ENCODE data around the gene LYPD5. TPM values are rescaled to one million over a fixed set of nuclear protein-coding genes. Genes with fewer than 3 reads are reported as not detected.
A peak's percentile ranks its signal among the peaks of the same experiment; 100 is the strongest.

LYPD5 gene
- polyA plus RNA-seq, 3 donors = 0.19 to 0.39 (median 0.24) TPM

- peaks cover 3 to 11% of the 10 kb centered on the region in 2 donors for H3K36me3 Mint-ChIP-seq
- H3K4me3 Mint-ChIP-seq = no peak overlapping the region
- no peak overlapping the region for H3K27ac Mint-ChIP-seq
- no peaks in the 10 kb centered on the region for H3K27me3 Mint-ChIP-seq (ENCODE audit: low read depth in 3 of 3)
- no peak overlapping the region for H3K9ac ChIP-seq (ENCODE audit: insufficient read depth, low read length, poor library complexity, severe bottlenecking)
- H3K9me3 Mint-ChIP-seq = peaks cover 0 to 4% (median 0%) of the 10 kb centered on the region in 7 donors
- peaks cover 66% of the 10 kb centered on the region for H3K4me1 Mint-ChIP-seq
- TF ChIP-seq, protein P1, sequence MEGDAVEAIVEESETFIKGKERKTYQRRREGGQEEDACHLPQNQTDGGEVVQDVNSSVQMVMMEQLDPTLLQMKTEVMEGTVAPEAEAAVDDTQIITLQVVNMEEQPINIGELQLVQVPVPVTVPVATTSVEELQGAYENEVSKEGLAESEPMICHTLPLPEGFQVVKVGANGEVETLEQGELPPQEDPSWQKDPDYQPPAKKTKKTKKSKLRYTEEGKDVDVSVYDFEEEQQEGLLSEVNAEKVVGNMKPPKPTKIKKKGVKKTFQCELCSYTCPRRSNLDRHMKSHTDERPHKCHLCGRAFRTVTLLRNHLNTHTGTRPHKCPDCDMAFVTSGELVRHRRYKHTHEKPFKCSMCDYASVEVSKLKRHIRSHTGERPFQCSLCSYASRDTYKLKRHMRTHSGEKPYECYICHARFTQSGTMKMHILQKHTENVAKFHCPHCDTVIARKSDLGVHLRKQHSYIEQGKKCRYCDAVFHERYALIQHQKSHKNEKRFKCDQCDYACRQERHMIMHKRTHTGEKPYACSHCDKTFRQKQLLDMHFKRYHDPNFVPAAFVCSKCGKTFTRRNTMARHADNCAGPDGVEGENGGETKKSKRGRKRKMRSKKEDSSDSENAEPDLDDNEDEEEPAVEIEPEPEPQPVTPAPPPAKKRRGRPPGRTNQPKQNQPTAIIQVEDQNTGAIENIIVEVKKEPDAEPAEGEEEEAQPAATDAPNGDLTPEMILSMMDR (IDR thresholded peaks at IDR 0.05) = no peak
- H3K27me3 ChIP-seq (ENCODE audit: control insufficient read depth in 2 of 2, insufficient read depth in 2 of 2, low read length in 2 of 2) = no peaks in the 10 kb centered on the region
- no peak overlapping the region for H3K27ac ChIP-seq (ENCODE audit: low read depth in 1 of 2, low read length in 2 of 2)
- H3K4me2 ChIP-seq (replicated peaks; ENCODE audit: extremely low read depth, low read length, poor library complexity, severe bottlenecking) = no peak overlapping the region
- H3K4me3 ChIP-seq (replicated peaks in 1 of 3; ENCODE audit: low read depth in 2 of 3, low read length in 3 of 3) = no peak overlapping the region
- no peaks in the 10 kb centered on the region for H3K36me3 ChIP-seq (replicated peaks in 1 of 2; ENCODE audit: control insufficient read depth in 1 of 2, insufficient read depth in 2 of 2, low read length in 2 of 2)
- H3K4me1 ChIP-seq (ENCODE audit: control insufficient read depth in 1 of 2, insufficient read depth in 2 of 2, low read length in 2 of 2) = peaks cover 50 to 56% of the 10 kb centered on the region in 2 donors
- no peaks in the 10 kb centered on the region for H3K9me3 ChIP-seq (replicated peaks in 1 of 2; ENCODE audit: control insufficient read depth in 1 of 2, insufficient read depth in 1 of 2, low read length in 2 of 2)
- no CpG with 5 or more reads among the region's 4 CpGs for WGBS (ENCODE audit: insufficient coverage)
- no peak overlapping the region for H2AFZ ChIP-seq (ENCODE audit: insufficient read depth, low read depth, low read length, poor library complexity, severe bottlenecking)
- H3K79me2 ChIP-seq (ENCODE audit: insufficient read depth, low read length) = peaks cover 10% of the 10 kb centered on the region
- no peak for DNase-seq
- intact Hi-C loops (cut with micrococcal nuclease) = no loop called here
- no peaks in the 10 kb centered on the region for H4K20me1 ChIP-seq (ENCODE audit: insufficient read depth, low read length)
Measured at GRCh38 chr19:43760941-43761340, 41.3 kb downstream of the LYPD5 start.

DNA sequence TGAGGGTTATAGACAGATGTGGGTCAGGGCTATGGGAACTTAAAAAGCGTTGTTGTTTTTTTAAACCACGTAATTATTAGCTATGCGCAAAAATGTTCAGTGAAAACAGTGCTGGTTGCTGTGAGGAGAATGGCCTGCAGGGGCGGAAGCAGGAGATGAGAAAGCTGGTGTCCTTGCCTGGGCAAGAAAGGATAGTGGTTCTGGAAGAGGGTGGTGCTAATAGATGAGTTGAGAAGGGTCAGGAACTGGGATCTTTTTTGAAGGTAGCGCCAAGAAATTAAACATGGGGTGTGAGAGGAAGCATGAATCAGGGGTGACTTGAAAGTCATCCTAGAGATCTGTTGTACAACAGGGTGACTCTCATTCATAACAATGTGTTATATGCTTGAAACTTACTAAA is 42.7 kb downstream of the LYPD5 start:
- TF ChIP-seq, protein P1 (IDR thresholded peaks at IDR 0.05) = no peak
- Mint-ChIP-seq H3K9me3 (peaks cover 0 to 2% (median 0%) of the 10 kb centered on the region in 7 donors), H3K27me3 (ENCODE audit: low read depth in 3 of 3) (no peaks in the 10 kb centered on the region), H3K36me3 (peaks cover 1 to 6% of the 10 kb centered on the region in 2 donors), H3K4me3 (no peak overlapping the region), H3K4me1 (peaks cover 60% of the 10 kb centered on the region), H3K27ac (peak overlapping the region in 4 of 7 donors; percentile 26 to 58 (median 36))
- intact Hi-C loops (cut with micrococcal nuclease) = no loop called here
- Histone ChIP-seq H3K27me3 (ENCODE audit: control insufficient read depth in 2 of 2, insufficient read depth in 2 of 2, low read length in 2 of 2) (no peaks in the 10 kb centered on the region), H3K4me2 (replicated peaks; ENCODE audit: extremely low read depth, low read length, poor library complexity, severe bottlenecking) (no peak overlapping the region), H3K4me1 (ENCODE audit: control insufficient read depth in 1 of 2, insufficient read depth in 2 of 2, low read length in 2 of 2) (peaks cover 44 to 51% of the 10 kb centered on the region in 2 donors), H4K20me1 (ENCODE audit: insufficient read depth, low read length) (no peaks in the 10 kb centered on the region), H3K9me3 (replicated peaks in 1 of 2; ENCODE audit: control insufficient read depth in 1 of 2, insufficient read depth in 1 of 2, low read length in 2 of 2) (no peaks in the 10 kb centered on the region), H3K9ac (ENCODE audit: insufficient read depth, low read length, poor library complexity, severe bottlenecking) (no peak overlapping the region), H3K36me3 (replicated peaks in 1 of 2; ENCODE audit: control insufficient read depth in 1 of 2, insufficient read depth in 2 of 2, low read length in 2 of 2) (no peaks in the 10 kb centered on the region), H2AFZ (ENCODE audit: insufficient read depth, low read depth, low read length, poor library complexity, severe bottlenecking) (no peak overlapping the region), H3K4me3 (replicated peaks in 1 of 3; ENCODE audit: low read depth in 2 of 3, low read length in 3 of 3) (no peak overlapping the region), H3K27ac (ENCODE audit: low read depth in 1 of 2, low read length in 2 of 2) (no peak overlapping the region), H3K79me2 (ENCODE audit: insufficient read depth, low read length) (peaks cover 21% of the 10 kb centered on the region)
- peak in 2 of 3 donors; percentile 18 to 32 for DNase-seq
- WGBS (ENCODE audit: insufficient coverage) = 75% methylated on average over 5 of the region's 5 CpGs

All from CD14-positive monocyte (primary cell).